H1 (cell line): ENCODE measurements around the gene ENOSF1.

Experiments
- POLR2A ChIP-seq, 2 experiments: IDR thresholded peaks; 1 replicate in 1 of 2; 2 replicates in 1 of 2; pipeline ENCODE4 v1.6.1; 2011; ENCODE audit warnings: low read depth in 2 of 2, low read length in 2 of 2, mild to moderate bottlenecking in 2 of 2; ENCODE audit errors: control extremely low read depth in 1 of 2
- POLR2AphosphoS5 ChIP-seq: IDR thresholded peaks from 2 replicates; pipeline ENCODE4 v1.6.1; 2011; ENCODE audit warnings: low read depth, low read length
- SRF ChIP-seq: IDR thresholded peaks from 2 replicates; pipeline ENCODE4 v1.6.1; 2011; ENCODE audit warnings: mild to moderate bottlenecking, low read depth, low read length, moderate library complexity

DNA sequence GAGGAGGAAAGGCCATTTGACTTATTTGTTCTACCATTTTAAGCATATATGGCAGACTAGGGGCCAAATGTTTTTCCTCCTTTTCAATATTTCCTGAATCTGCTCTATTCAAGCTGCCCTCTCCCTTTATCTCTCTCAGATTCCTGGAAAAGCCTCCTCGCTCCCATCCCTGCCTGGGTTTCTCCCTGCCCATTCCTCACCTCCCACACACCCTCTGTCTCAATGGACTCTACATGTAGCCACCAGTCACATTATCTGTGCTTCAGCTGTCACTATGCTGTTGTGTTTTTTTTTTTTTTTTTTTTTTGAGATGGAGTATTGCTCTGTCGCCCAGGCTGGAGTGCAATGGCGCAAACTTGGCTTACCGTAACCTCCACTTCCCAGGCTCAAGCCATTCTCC lies 32.0 kb downstream of the ENOSF1 start:
- TF ChIP-seq POLR2A (IDR thresholded peaks at IDR 0.05; ENCODE audit: control extremely low read depth in 1 of 2, low read depth in 2 of 2, low read length in 2 of 2) (no peak), SRF (no peak), POLR2AphosphoS5 (no peak)
